ENCODE results near the gene RAB6D.
A peak's percentile ranks its signal among the peaks of the same experiment; 100 is the strongest.
"Not testable (repeated sequence)": the region's sequence is repeated elsewhere in the genome, so short reads cannot be mapped to it uniquely, and the experiment has no call there.

The RAB6D gene

GRCh38 chr2:131366643-131367042, 2.7 kb upstream of the RAB6D start:
- no peak for DNase-seq (ENCODE audit: low spot score)

GRCh38 chr2:131365452-131365851, 1.5 kb upstream of the RAB6D start:
- DNase-seq (ENCODE audit: low spot score) = no peak

GRCh38 chr2:131363213-131363612, 755 bp downstream of the RAB6D start:
- not testable (repeated sequence) for DNase-seq (ENCODE audit: low spot score)

- not testable (repeated sequence) for DNase-seq (ENCODE audit: low spot score)
Measured at GRCh38 chr2:131361773-131362172, 2.2 kb downstream of the RAB6D start.

- DNase-seq (ENCODE audit: low spot score) = not testable (repeated sequence)
Measured at GRCh38 chr2:131353167-131353697, 10.7 kb downstream of the RAB6D start.

GRCh38 chr2:131349021-131349420, 14.9 kb downstream of the RAB6D start:
- no peak for DNase-seq (ENCODE audit: low spot score)

GRCh38 chr2:131347035-131347434, 16.9 kb downstream of the RAB6D start:
- DNase-seq (ENCODE audit: low spot score) = not testable (repeated sequence)

GRCh38 chr2:131339307-131339706, 24.7 kb downstream of the RAB6D start:
- DNase-seq (ENCODE audit: low spot score) = not testable (repeated sequence)

GRCh38 chr2:131335319-131335718, 28.6 kb downstream of the RAB6D start:
- peak; percentile 33 for DNase-seq (ENCODE audit: low spot score)

GRCh38 chr2:131332709-131333108, 31.3 kb downstream of the RAB6D start:
- DNase-seq (ENCODE audit: low spot score) = not testable (repeated sequence)

GRCh38 chr2:131331000-131331399, 33.0 kb downstream of the RAB6D start:
- not testable (repeated sequence) for DNase-seq (ENCODE audit: low spot score)

GRCh38 chr2:131322209-131322608, 41.8 kb downstream of the RAB6D start:
- DNase-seq (ENCODE audit: low spot score) = no peak

GRCh38 chr2:131321344-131321743, 42.6 kb downstream of the RAB6D start:
- DNase-seq (ENCODE audit: low spot score) = not testable (repeated sequence)

- DNase-seq (ENCODE audit: low spot score) = not testable (repeated sequence)
Measured at GRCh38 chr2:131311001-131311400, 53.0 kb downstream of the RAB6D start.
